ENCODE measurements around the gene VCAM1.

DNA sequence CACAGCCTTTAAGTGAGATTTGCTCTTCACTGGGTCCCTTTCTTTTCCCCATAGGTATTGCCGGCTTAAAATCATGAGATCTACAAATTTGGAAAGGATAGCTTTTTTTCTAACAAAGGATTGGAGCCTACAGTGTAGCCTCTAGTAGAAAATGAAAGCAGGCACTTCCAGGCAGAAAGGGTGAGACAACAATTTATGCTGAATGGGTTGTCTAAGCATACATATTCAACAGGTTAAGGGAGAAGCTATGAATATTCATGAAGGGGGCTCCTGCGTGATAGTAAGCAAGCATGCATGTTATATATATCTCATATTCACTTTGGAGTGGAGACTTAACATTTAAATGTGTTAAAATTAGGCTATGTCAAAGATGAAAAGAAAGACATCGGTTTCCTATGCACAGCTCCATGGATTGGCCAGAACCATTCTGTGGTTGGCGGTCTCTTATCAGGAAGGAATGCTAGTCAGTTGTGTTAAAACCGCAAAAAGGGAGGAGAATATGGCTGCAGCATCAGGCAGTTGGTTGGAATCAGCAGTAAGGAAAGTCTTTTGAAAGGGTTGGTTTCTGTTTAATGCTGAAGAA is 66.0 kb downstream of the VCAM1 start:
- TF ChIP-seq, protein P1, sequence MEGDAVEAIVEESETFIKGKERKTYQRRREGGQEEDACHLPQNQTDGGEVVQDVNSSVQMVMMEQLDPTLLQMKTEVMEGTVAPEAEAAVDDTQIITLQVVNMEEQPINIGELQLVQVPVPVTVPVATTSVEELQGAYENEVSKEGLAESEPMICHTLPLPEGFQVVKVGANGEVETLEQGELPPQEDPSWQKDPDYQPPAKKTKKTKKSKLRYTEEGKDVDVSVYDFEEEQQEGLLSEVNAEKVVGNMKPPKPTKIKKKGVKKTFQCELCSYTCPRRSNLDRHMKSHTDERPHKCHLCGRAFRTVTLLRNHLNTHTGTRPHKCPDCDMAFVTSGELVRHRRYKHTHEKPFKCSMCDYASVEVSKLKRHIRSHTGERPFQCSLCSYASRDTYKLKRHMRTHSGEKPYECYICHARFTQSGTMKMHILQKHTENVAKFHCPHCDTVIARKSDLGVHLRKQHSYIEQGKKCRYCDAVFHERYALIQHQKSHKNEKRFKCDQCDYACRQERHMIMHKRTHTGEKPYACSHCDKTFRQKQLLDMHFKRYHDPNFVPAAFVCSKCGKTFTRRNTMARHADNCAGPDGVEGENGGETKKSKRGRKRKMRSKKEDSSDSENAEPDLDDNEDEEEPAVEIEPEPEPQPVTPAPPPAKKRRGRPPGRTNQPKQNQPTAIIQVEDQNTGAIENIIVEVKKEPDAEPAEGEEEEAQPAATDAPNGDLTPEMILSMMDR (IDR thresholded peaks at IDR 0.05; ENCODE audit: low read length), result no peak
- no peak for TF ChIP-seq EZH2phosphoT487 (IDR thresholded peaks at IDR 0.05; ENCODE audit: low read length)

Measured in MM.1S (cell line).